ENCODE measurements around the gene SPIN3.

DNA sequence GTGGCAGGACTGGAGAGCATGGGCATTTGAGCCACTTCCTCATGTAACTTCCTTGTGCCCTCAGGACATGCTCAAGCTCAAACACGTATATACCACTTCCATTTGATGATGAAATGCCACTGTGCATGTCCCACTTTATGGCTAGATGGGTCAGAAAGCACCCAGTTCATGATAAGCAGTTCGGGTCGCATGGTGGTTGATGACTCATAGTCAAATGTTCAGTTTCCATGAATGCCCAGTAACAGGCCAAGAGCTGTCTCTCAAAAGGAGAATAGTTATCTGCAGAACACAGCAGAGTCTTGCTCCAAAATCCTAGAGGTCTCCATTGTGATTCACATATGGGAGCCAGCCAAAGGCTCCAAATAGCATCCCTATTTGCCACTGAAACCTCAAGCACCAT lies 48.9 kb upstream of the SPIN3 start:
- TF ChIP-seq RFX5 (IDR thresholded peaks at IDR 0.05; ENCODE audit: borderline replicate concordance, low read depth, low read length) = no peak
- TF ChIP-seq, protein P1, sequence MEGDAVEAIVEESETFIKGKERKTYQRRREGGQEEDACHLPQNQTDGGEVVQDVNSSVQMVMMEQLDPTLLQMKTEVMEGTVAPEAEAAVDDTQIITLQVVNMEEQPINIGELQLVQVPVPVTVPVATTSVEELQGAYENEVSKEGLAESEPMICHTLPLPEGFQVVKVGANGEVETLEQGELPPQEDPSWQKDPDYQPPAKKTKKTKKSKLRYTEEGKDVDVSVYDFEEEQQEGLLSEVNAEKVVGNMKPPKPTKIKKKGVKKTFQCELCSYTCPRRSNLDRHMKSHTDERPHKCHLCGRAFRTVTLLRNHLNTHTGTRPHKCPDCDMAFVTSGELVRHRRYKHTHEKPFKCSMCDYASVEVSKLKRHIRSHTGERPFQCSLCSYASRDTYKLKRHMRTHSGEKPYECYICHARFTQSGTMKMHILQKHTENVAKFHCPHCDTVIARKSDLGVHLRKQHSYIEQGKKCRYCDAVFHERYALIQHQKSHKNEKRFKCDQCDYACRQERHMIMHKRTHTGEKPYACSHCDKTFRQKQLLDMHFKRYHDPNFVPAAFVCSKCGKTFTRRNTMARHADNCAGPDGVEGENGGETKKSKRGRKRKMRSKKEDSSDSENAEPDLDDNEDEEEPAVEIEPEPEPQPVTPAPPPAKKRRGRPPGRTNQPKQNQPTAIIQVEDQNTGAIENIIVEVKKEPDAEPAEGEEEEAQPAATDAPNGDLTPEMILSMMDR (IDR thresholded peaks at IDR 0.05; ENCODE audit: control extremely low read depth in 1 of 3, insufficient read depth in 1 of 3, low read depth in 1 of 3, low read length in 3 of 3) = no peak
- TF ChIP-seq FOSL1 (IDR thresholded peaks at IDR 0.05; ENCODE audit: insufficient read depth, low read depth, low read length) = no peak
- no peak for TF ChIP-seq POLR2A (IDR thresholded peaks at IDR 0.05; ENCODE audit: control extremely low read depth in 1 of 2, low read depth in 2 of 2, low read length in 2 of 2)

All from H1 (cell line).